ENCODE results near the gene TTC12. TPM values are rescaled to one million over a fixed set of nuclear protein-coding genes. Genes with fewer than 3 reads are reported as not detected.

Gene TTC12
- total and polyA plus RNA-seq, 2 of the 8 experiments (the other 6 are each of a cell fraction or from before 2014, with no cell fraction given): 4.7 to 9.0 TPM

GRCh38 chr11:113369411-113369810 is 55.0 kb downstream of the TTC12 start:
- H3K79me2 ChIP-seq (ENCODE audit: control insufficient read depth in 1 of 2, insufficient read depth in 2 of 2, low read length in 2 of 2): no peaks in the 10 kb centered on the region
- no peaks in the 10 kb centered on the region for H3K9me3 ChIP-seq (ENCODE audit: insufficient read depth in 2 of 2, low read depth in 1 of 2, low read length in 1 of 2)
- H4K8ac ChIP-seq (ENCODE audit: extremely low read depth, insufficient read depth, low read length): no peak overlapping the region
- no peak overlapping the region for H2BK5ac ChIP-seq (ENCODE audit: low read depth, low read length)
- no peak overlapping the region for H3K23ac ChIP-seq (ENCODE audit: insufficient read length)
- no peak overlapping the region for H2BK12ac ChIP-seq (ENCODE audit: low read depth, low read length)
- H3K27ac ChIP-seq (ENCODE audit: low read depth, low read length): no peak overlapping the region
- H3K4me2 ChIP-seq (ENCODE audit: insufficient read depth in 1 of 2, low read depth in 2 of 2, low read length in 2 of 2): no peak overlapping the region
- H3K79me1 ChIP-seq (ENCODE audit: low read depth, low read length): no peaks in the 10 kb centered on the region
- peaks cover 0 to 3% (median 0%) of the 10 kb centered on the region in 4 experiments; a peak in 1 of 7 replicates for H3K4me1 ChIP-seq (replicated peaks in 1 of 4; ENCODE audit: control insufficient read depth in 3 of 4, insufficient read depth in 4 of 4, low read length in 3 of 4)
- H4K5ac ChIP-seq (ENCODE audit: insufficient read length, low read depth, low read length): no peak overlapping the region
- no peak overlapping the region for H2BK15ac ChIP-seq (ENCODE audit: low read length)
- H2BK20ac ChIP-seq (ENCODE audit: low read length): no peak overlapping the region
- no peak overlapping the region for H2AFZ ChIP-seq (ENCODE audit: low read length)
- H3K27me3 ChIP-seq (replicated peaks in 1 of 4; ENCODE audit: control insufficient read depth in 3 of 4, extremely low read depth in 1 of 4, insufficient read depth in 3 of 4, low read length in 3 of 4): no peaks in the 10 kb centered on the region
- H3K56ac ChIP-seq (replicated peaks; ENCODE audit: insufficient read length, low read depth, low read length): no peak overlapping the region
- no peak overlapping the region for H2BK120ac ChIP-seq (replicated peaks; ENCODE audit: low read depth, low read length)
- CTCF ChIA-PET (ENCODE audit: partially characterized antibody): interaction anchor here (1.0 kb wide), 1 partner anchor 12 kb away, joined by 3 read pairs; no protein-coding TSS in a partner anchor
- H3K18ac ChIP-seq (ENCODE audit: extremely low read depth, low read length): no peak overlapping the region
- H3K36me3 ChIP-seq (ENCODE audit: control insufficient read depth in 2 of 4, insufficient read depth in 4 of 4, low read length in 3 of 4): no peaks in the 10 kb centered on the region
- WGBS, 2 experiments (ENCODE audit: extremely low coverage in 1 of 2, insufficient coverage in 1 of 2, insufficient read length in 1 of 2, insufficient replicate concordance in 2 of 2, low coverage in 1 of 2, low lambda C conversion rate in 2 of 2, missing lambda C conversion rate in 1 of 2): 76% methylated on average over 2 of the region's 3 CpGs; no CpG with 5 or more reads in 1 of the 2 experiments
- H3K4me3 ChIP-seq (ENCODE audit: extremely low read depth in 1 of 4, insufficient read depth in 2 of 4, low read depth in 3 of 4, low read length in 4 of 4): no peak overlapping the region
- H4K91ac ChIP-seq (replicated peaks; ENCODE audit: insufficient read length, low read length): no peak overlapping the region
- H2AK5ac ChIP-seq (ENCODE audit: low read depth, low read length): no peak overlapping the region
- FAIRE-seq (no peak), DNase-seq (ENCODE audit: low read depth in 1 of 2, low spot score in 2 of 2) (no peak)
- H3K4ac ChIP-seq (replicated peaks; ENCODE audit: insufficient read length, low read depth, low read length): no peak overlapping the region
- H3K14ac ChIP-seq (ENCODE audit: insufficient read length): no peak overlapping the region
- POLR2A ChIA-PET (ENCODE audit: partially characterized antibody): interaction anchor here (1.2 kb wide), 1 partner anchor 17 kb away, joined by 3 read pairs; no protein-coding TSS in a partner anchor
- no peaks in the 10 kb centered on the region for H4K20me1 ChIP-seq (replicated peaks in 1 of 2; ENCODE audit: control insufficient read depth in 1 of 2, insufficient read depth in 2 of 2, low read length in 2 of 2)
- H3K9ac ChIP-seq (replicated peaks in 1 of 4; ENCODE audit: extremely low read depth in 1 of 4, low read depth in 3 of 4, low read length in 3 of 4): no peak overlapping the region
- TF ChIP-seq HDAC2 (IDR thresholded peaks at IDR 0.05; ENCODE audit: borderline replicate concordance in 1 of 2, low read depth in 2 of 2, low read length in 2 of 2) (no peak), TAF7 (optimal IDR thresholded peaks at IDR 0.05; ENCODE audit: borderline replicate concordance, low read depth, low read length) (no peak), SIN3A (conservative IDR thresholded peaks at IDR 0.05 in 1 of 2, IDR thresholded peaks at IDR 0.05 in 1 of 2; ENCODE audit: low read depth in 1 of 2, low read length in 2 of 2) (no peak), CEBPB (IDR thresholded peaks at IDR 0.05; ENCODE audit: low read depth, low read length) (no peak), CTCF (IDR thresholded peaks at IDR 0.05; ENCODE audit: control extremely low read depth in 1 of 3, insufficient read depth in 1 of 3, low read depth in 1 of 3, low read length in 3 of 3) (no peak), JUND (IDR thresholded peaks at IDR 0.05; ENCODE audit: low read length) (no peak), CREB1 (IDR thresholded peaks at IDR 0.05) (no peak), CHD2 (IDR thresholded peaks at IDR 0.05; ENCODE audit: low read length) (no peak), FOSL1 (IDR thresholded peaks at IDR 0.05; ENCODE audit: insufficient read depth, low read depth, low read length) (no peak), HDAC6 (IDR thresholded peaks at IDR 0.05; ENCODE audit: low read depth, low read length) (no peak), RXRA (IDR thresholded peaks at IDR 0.05; ENCODE audit: insufficient read depth, low read depth, low read length) (no peak), TCF12 (IDR thresholded peaks at IDR 0.05; ENCODE audit: low read depth, low read length) (no peak)
- H3K23me2 ChIP-seq (ENCODE audit: low read depth, low read length): no peaks in the 10 kb centered on the region; the same call in 1 of the 2 replicates
